ENCODE results near the gene MYO1B.

MYO1B gene

GRCh38 chr2:191345788-191346187, 100.6 kb downstream of the MYO1B start:
- peaks cover 5% of the 10 kb centered on the region for H3K4me1 ChIP-seq (ENCODE audit: insufficient read depth, low read length, poor library complexity, severe bottlenecking)
- H3K9me3 ChIP-seq (ENCODE audit: insufficient read depth, low read depth, low read length) = no peaks in the 10 kb centered on the region
- H3K9ac ChIP-seq (ENCODE audit: low read depth, low read length, poor library complexity, severe bottlenecking) = no peak overlapping the region
- H3K4me2 ChIP-seq (ENCODE audit: low read depth, low read length, poor library complexity, severe bottlenecking) = no peak overlapping the region
- no peak overlapping the region for H3K4me3 ChIP-seq (ENCODE audit: low read length, poor library complexity, severe bottlenecking)
- H3K9me2 ChIP-seq (replicated peaks; ENCODE audit: low read depth, low read length) = no peaks in the 10 kb centered on the region
- H3K79me2 ChIP-seq (ENCODE audit: insufficient read depth, low read length) = no peaks in the 10 kb centered on the region
- no peaks in the 10 kb centered on the region for H4K20me1 ChIP-seq (ENCODE audit: insufficient read depth, low read length, poor library complexity, severe bottlenecking)
- H3F3A ChIP-seq (ENCODE audit: low read depth) = no peaks in the 10 kb centered on the region
- no peaks in the 10 kb centered on the region for H3K27me3 ChIP-seq (ENCODE audit: insufficient read depth, low read length, poor library complexity, severe bottlenecking)
- TF ChIP-seq EZH2phosphoT487 (IDR thresholded peaks at IDR 0.05; ENCODE audit: borderline replicate concordance) (no peak), CTCF (conservative IDR thresholded peaks at IDR 0.05; ENCODE audit: low read length) (no peak)
- H2AFZ ChIP-seq (ENCODE audit: low read length) = no peak overlapping the region
- peaks cover 59% of the 10 kb centered on the region; the same call in 1 of the 2 replicates for H3K36me3 ChIP-seq (ENCODE audit: insufficient read depth, low read length)

DNA sequence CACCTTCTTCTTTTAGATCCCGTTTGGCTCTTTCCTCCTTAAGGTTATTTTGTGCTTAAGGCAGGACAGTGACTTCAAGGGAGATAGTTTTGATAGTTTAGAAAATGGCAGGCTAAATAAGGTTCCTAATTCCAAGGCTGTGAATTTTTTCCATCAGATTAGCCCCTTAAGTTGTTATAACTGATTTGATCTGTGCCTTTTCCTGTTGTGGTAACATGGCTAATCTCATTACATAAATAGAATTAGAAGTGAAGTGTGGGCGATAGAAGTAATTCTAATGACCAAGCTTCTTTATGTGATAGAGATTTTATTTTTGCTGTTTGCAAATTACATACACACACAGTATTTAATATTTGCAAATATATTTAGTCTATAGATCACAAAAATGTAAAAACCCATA, 102.0 kb downstream of the MYO1B start:
- H3F3A ChIP-seq (ENCODE audit: low read depth) = no peaks in the 10 kb centered on the region
- peaks cover 5% of the 10 kb centered on the region for H3K4me1 ChIP-seq (ENCODE audit: insufficient read depth, low read length, poor library complexity, severe bottlenecking)
- H3K9me3 ChIP-seq (ENCODE audit: insufficient read depth, low read depth, low read length) = no peaks in the 10 kb centered on the region
- H3K79me2 ChIP-seq (ENCODE audit: insufficient read depth, low read length) = no peaks in the 10 kb centered on the region
- no peaks in the 10 kb centered on the region for H4K20me1 ChIP-seq (ENCODE audit: insufficient read depth, low read length, poor library complexity, severe bottlenecking)
- H2AFZ ChIP-seq (ENCODE audit: low read length) = no peak overlapping the region
- no peak overlapping the region for H3K4me3 ChIP-seq (ENCODE audit: low read length, poor library complexity, severe bottlenecking)
- H3K27me3 ChIP-seq (ENCODE audit: insufficient read depth, low read length, poor library complexity, severe bottlenecking) = no peaks in the 10 kb centered on the region
- no peak overlapping the region for H3K4me2 ChIP-seq (ENCODE audit: low read depth, low read length, poor library complexity, severe bottlenecking)
- no peaks in the 10 kb centered on the region for H3K9me2 ChIP-seq (replicated peaks; ENCODE audit: low read depth, low read length)
- H3K36me3 ChIP-seq (ENCODE audit: insufficient read depth, low read length) = peaks cover 52% of the 10 kb centered on the region; the same call in 1 of the 2 replicates
- TF ChIP-seq CTCF (conservative IDR thresholded peaks at IDR 0.05; ENCODE audit: low read length) = no peak
- no peak for TF ChIP-seq EZH2phosphoT487 (IDR thresholded peaks at IDR 0.05; ENCODE audit: borderline replicate concordance)
- no peak overlapping the region for H3K9ac ChIP-seq (ENCODE audit: low read depth, low read length, poor library complexity, severe bottlenecking)

DNA sequence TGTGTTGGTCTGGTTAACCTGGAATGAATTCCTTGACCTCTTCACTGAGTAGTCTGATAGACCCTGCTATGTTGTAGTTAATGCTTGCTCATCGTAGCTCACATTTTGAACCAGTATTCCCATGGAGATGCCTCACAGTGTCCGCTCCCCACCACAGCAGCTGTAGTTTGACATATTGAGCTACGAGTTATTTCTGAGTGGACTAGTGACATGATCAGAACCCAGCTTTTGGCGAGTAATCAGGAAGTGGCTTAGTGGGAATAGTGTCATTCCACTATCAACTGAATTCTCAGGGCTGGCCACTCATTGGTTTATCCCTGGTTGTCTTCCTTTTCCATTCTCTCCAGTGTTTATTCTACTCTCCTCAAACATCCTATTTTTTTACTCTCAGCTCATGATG, 102.7 kb downstream of the MYO1B start:
- Histone ChIP-seq H3F3A (ENCODE audit: low read depth) (no peaks in the 10 kb centered on the region), H3K9ac (ENCODE audit: low read depth, low read length, poor library complexity, severe bottlenecking) (no peak overlapping the region), H4K20me1 (ENCODE audit: insufficient read depth, low read length, poor library complexity, severe bottlenecking) (no peaks in the 10 kb centered on the region), H3K79me2 (ENCODE audit: insufficient read depth, low read length) (no peaks in the 10 kb centered on the region), H3K4me2 (ENCODE audit: low read depth, low read length, poor library complexity, severe bottlenecking) (no peak overlapping the region), H2AFZ (ENCODE audit: low read length) (no peak overlapping the region), H3K4me3 (ENCODE audit: low read length, poor library complexity, severe bottlenecking) (no peak overlapping the region), H3K27me3 (ENCODE audit: insufficient read depth, low read length, poor library complexity, severe bottlenecking) (no peaks in the 10 kb centered on the region), H3K36me3 (ENCODE audit: insufficient read depth, low read length) (peaks cover 46% of the 10 kb centered on the region; the same call in 1 of the 2 replicates), H3K9me3 (ENCODE audit: insufficient read depth, low read depth, low read length) (no peaks in the 10 kb centered on the region), H3K9me2 (replicated peaks; ENCODE audit: low read depth, low read length) (no peaks in the 10 kb centered on the region), H3K4me1 (ENCODE audit: insufficient read depth, low read length, poor library complexity, severe bottlenecking) (peaks cover 5% of the 10 kb centered on the region)
- TF ChIP-seq CTCF (conservative IDR thresholded peaks at IDR 0.05; ENCODE audit: low read length) (no peak), EZH2phosphoT487 (IDR thresholded peaks at IDR 0.05; ENCODE audit: borderline replicate concordance) (no peak)

Data from Loucy (cell line).